ENCODE results near the gene SV2A.

DNA sequence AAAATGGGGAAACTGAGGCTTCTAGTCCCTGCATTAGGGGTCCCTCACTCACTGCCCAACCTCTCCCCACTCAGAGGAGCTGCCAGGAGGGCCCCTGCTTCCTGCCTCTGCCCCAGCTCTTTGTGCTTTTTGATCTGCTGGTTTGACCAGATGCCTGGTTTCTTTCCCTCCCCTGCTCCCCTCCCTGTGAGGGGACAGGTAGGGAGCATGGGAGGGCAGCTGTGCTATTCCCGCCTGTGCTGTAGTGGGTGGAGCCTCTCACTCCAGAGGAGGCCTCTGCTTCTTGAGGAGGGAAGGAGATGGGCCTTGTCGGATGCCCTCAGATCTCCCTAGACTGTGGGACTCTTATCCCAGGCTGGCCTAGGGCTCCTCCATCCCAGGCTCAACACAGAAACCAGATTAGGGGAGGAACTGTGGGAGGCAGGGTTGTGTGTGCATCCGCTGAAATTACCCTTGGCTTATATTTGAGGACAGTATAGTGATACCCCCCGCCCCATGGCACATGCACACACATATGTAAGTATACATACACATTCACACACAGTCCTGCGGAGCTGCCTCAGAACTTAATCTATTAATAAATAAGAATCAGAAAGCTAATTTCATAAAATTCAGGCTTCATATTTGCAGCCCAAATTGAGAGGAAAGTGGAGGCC, 13.7 kb downstream of the SV2A start:
- TF ChIP-seq, protein P1, sequence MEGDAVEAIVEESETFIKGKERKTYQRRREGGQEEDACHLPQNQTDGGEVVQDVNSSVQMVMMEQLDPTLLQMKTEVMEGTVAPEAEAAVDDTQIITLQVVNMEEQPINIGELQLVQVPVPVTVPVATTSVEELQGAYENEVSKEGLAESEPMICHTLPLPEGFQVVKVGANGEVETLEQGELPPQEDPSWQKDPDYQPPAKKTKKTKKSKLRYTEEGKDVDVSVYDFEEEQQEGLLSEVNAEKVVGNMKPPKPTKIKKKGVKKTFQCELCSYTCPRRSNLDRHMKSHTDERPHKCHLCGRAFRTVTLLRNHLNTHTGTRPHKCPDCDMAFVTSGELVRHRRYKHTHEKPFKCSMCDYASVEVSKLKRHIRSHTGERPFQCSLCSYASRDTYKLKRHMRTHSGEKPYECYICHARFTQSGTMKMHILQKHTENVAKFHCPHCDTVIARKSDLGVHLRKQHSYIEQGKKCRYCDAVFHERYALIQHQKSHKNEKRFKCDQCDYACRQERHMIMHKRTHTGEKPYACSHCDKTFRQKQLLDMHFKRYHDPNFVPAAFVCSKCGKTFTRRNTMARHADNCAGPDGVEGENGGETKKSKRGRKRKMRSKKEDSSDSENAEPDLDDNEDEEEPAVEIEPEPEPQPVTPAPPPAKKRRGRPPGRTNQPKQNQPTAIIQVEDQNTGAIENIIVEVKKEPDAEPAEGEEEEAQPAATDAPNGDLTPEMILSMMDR (IDR thresholded peaks at IDR 0.05), result no peak
- TF ChIP-seq EP300 (IDR thresholded peaks at IDR 0.05) (no peak), POLR2A (IDR thresholded peaks at IDR 0.05) (no peak)

Measured in gastroesophageal sphincter (tissue), 3 donors.